GM23248 (cell line): ENCODE measurements around the gene RNF115.
"Not testable (repeated sequence)": the region's sequence is repeated elsewhere in the genome, so short reads cannot be mapped to it uniquely, and the experiment has no call there.

ENCODE experiments used
- EZH2 ChIP-seq: fragments of 200-600 bp; sonication (generic); IDR thresholded peaks from 2 replicates; pipeline ENCODE4 v1.6.1; 2018; ENCODE audit warnings: antibody characterized with exemption, mild to moderate bottlenecking; ENCODE audit not compliant: insufficient read depth, poor library complexity, severe bottlenecking
- EZH2phosphoT487 ChIP-seq: fragments of 200-600 bp; sonication (generic); IDR thresholded peaks from 2 replicates; pipeline ENCODE4 v1.6.1; 2018; ENCODE audit warnings: antibody characterized with exemption, moderate library complexity, mild to moderate bottlenecking, low read depth; ENCODE audit not compliant: insufficient read depth

GRCh38 chr1:145726193-145726592 lies 97.7 kb downstream of the RNF115 start:
- not testable (repeated sequence) for TF ChIP-seq EZH2, EZH2phosphoT487
